Glutamatergic neuron (in vitro differentiated cells): ENCODE results near the gene PHRF1. TPM values are rescaled to one million over a fixed set of nuclear protein-coding genes. Genes with fewer than 3 reads are reported as not detected.
"Not testable (repeated sequence)": the region's sequence is repeated elsewhere in the genome, so short reads cannot be mapped to it uniquely, and the experiment has no call there.

ENCODE experiments used
- DNase-seq: peaks from one replicate; pipeline ENCODE4 v3.0.0; 2022
- H3K27ac Mint-ChIP-seq: one replicate; pipeline ENCODE4 v1.8.0; 2020; ENCODE audit warnings: mild to moderate bottlenecking, mixed read lengths, inconsistent platforms; ENCODE audit not compliant: unreplicated experiment
- H3K27me3 Mint-ChIP-seq: one replicate; pipeline ENCODE4 v1.8.0; 2020; ENCODE audit warnings: mild to moderate bottlenecking, moderate library complexity, mixed read lengths, inconsistent platforms; ENCODE audit not compliant: unreplicated experiment
- H3K36me3 Mint-ChIP-seq: one replicate; pipeline ENCODE4 v1.8.0; 2020; ENCODE audit warnings: mild to moderate bottlenecking, mixed read lengths, inconsistent platforms; ENCODE audit not compliant: unreplicated experiment
- H3K4me1 Mint-ChIP-seq: one replicate; pipeline ENCODE4 v1.8.0; 2020; ENCODE audit warnings: mild to moderate bottlenecking, low read depth, mixed read lengths, inconsistent platforms; ENCODE audit not compliant: unreplicated experiment
- H3K4me3 Mint-ChIP-seq: one replicate; pipeline ENCODE4 v1.8.0; 2020; ENCODE audit warnings: mild to moderate bottlenecking, mixed read lengths, inconsistent platforms; ENCODE audit not compliant: unreplicated experiment
- H3K9me3 Mint-ChIP-seq: one replicate; pipeline ENCODE4 v1.8.0; 2020; ENCODE audit warnings: mild to moderate bottlenecking, moderate library complexity, mixed read lengths, inconsistent platforms; ENCODE audit not compliant: unreplicated experiment
- total RNA-seq: library from RNA; stranded (reverse); fragmentation: NEBNext Ultra II Directional; extraction: Animal tissue kit (Norgen Biotek cat#: 25700); gene quantifications from one replicate; pipeline ENCODE4 v1.2.1, GENCODE V29; 2021; ENCODE audit not compliant: unreplicated experiment
- TF ChIP-seq, protein P1 (sequence below): fragments of 200-600 bp; sonication (generic); IDR thresholded peaks from one replicate; pipeline ENCODE4 v1.5.0; 2021; ENCODE audit not compliant: partially characterized antibody, unreplicated experiment

Gene PHRF1
- total RNA-seq, 1 donor from 2014 or later = 41.6 TPM

DNA sequence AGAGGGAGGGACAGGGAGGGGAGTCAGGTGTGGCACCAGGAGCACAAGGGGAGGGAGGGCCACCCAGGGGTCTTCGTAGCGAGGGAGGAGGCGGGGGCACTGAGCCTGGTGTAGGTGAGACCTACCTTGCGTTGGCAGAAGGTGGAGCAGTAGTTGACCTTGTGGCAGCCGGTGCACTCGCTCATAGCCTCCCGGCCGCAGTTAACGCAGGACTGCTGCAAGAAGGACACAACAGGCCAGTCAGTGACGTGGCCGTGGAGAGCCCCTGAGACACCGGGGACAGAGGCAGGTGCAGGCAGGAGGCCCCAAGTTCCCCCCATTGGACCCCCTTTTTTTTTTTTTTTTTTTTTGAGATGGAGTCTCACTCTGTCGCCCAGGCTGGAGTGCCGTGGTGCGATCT, 77.6 kb downstream of the PHRF1 start:
- Mint-ChIP-seq H3K27ac (no peak overlapping the region), H3K9me3 (no peaks in the 10 kb centered on the region), H3K4me3 (no peak overlapping the region), H3K27me3 (no peaks in the 10 kb centered on the region), H3K36me3 (no peaks in the 10 kb centered on the region), H3K4me1 (no peaks in the 10 kb centered on the region)
- DNase-seq = no peak
- TF ChIP-seq, protein P1, sequence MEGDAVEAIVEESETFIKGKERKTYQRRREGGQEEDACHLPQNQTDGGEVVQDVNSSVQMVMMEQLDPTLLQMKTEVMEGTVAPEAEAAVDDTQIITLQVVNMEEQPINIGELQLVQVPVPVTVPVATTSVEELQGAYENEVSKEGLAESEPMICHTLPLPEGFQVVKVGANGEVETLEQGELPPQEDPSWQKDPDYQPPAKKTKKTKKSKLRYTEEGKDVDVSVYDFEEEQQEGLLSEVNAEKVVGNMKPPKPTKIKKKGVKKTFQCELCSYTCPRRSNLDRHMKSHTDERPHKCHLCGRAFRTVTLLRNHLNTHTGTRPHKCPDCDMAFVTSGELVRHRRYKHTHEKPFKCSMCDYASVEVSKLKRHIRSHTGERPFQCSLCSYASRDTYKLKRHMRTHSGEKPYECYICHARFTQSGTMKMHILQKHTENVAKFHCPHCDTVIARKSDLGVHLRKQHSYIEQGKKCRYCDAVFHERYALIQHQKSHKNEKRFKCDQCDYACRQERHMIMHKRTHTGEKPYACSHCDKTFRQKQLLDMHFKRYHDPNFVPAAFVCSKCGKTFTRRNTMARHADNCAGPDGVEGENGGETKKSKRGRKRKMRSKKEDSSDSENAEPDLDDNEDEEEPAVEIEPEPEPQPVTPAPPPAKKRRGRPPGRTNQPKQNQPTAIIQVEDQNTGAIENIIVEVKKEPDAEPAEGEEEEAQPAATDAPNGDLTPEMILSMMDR = no peak

DNA sequence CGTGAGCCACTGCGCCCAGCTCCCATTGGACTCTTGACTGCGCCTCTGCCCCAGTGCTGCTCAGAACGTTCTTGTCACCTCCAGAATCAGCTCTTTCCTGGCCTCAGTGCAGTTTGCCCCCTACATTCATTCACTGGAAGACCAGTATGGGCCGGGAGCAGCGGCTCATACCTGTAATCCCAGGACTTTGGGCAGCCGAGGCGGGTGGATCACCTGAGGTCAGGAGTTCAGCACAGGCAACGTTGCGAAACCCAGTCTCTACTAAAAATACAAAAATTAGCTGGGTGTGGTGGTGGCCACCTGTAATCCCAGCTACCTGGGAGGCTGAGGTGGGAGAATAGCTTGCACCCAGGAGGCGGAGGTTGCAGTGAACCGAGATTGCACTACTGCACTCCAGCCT, 78.2 kb downstream of the PHRF1 start:
- H3K9me3 Mint-ChIP-seq, H3K36me3 Mint-ChIP-seq, H3K27me3 Mint-ChIP-seq, DNase-seq, H3K4me1 Mint-ChIP-seq, H3K4me3 Mint-ChIP-seq, H3K27ac Mint-ChIP-seq: not testable (repeated sequence)

DNA sequence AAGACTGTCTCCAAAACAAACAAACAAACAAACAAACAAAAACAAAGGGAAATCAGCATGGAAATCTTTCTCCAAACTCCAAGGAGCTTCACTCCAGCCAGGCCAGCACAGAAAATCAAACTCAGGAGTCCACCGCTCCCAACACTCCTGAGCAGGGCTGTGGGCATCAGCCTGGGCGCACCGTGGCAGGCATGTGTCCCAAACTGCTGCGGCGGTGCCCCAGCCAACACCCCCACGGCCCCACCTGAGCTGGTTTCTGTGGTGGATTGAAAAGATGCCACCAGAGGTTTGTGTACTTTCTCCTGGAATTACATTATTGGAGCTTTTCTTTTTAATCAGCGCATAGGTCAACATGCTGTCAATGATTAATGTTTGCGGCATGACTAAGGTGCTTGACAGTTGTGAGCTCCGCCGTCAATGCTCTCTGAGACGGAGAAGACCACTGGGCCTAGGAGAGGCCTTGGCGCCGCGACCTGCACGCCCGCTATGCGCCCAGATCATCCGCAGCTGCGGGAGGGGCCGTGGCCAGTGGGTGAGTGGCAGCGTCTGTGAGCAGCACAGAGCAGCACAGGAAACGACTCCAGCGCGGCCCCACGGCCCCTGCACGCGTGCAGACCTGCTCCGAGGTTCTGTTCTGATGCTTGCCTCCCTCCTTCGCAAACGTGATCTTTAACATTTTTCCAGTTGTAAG, 78.9 kb downstream of the PHRF1 start:
- DNase-seq = no peak
- Mint-ChIP-seq H3K27ac (no peak overlapping the region), H3K4me3 (no peak overlapping the region), H3K9me3 (no peaks in the 10 kb centered on the region), H3K27me3 (no peaks in the 10 kb centered on the region), H3K36me3 (no peaks in the 10 kb centered on the region), H3K4me1 (no peaks in the 10 kb centered on the region)
- TF ChIP-seq, protein P1 = no peak

- no peaks in the 10 kb centered on the region for H3K9me3 Mint-ChIP-seq
- no peak overlapping the region for H3K4me3 Mint-ChIP-seq
- H3K36me3 Mint-ChIP-seq = no peaks in the 10 kb centered on the region
- DNase-seq = no peak
- TF ChIP-seq, protein P1 = no peak
- no peaks in the 10 kb centered on the region for H3K4me1 Mint-ChIP-seq
- no peaks in the 10 kb centered on the region for H3K27me3 Mint-ChIP-seq
- no peak overlapping the region for H3K27ac Mint-ChIP-seq
These were observed 80.2 kb downstream of the PHRF1 start for GRCh38 chr11:656426-656825.

DNA sequence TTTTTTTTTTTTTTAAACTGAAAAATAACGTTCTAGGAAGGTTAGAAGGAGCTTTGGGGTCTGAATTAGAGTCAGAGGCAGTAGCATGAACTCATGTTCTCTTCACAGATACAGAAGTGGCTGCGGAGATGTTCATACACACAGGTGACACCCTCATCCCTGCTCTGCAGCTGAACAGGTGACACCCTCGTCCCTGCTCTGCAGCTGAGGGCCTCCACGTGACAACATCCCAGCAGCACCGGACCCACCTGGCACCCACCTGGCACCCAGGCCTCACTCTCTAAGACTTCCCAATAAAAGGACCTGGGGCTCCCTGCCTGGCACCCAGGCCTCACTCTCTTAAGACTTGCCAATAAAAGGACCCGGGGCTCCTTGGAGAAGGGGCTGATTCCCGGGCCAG, 80.6 kb downstream of the PHRF1 start:
- no peak for DNase-seq
- no peaks in the 10 kb centered on the region for H3K4me1 Mint-ChIP-seq

More for the DNA sequence above, 80.6 kb downstream of the PHRF1 start:
- Mint-ChIP-seq H3K36me3 (no peaks in the 10 kb centered on the region), H3K27ac (no peak overlapping the region), H3K4me3 (no peak overlapping the region), H3K9me3 (no peaks in the 10 kb centered on the region), H3K27me3 (no peaks in the 10 kb centered on the region)
- TF ChIP-seq, protein P1 = no peak
